ENCODE data around the gene ZNF785. TPM values are rescaled to one million over a fixed set of nuclear protein-coding genes. Genes with fewer than 3 reads are reported as not detected.

ZNF785 gene
- total and polyA plus RNA-seq, 2 of the 13 experiments (the other 11 are each of a cell fraction or from before 2014, with no cell fraction given) = 0.01 TPM; not detected in 1

DNA sequence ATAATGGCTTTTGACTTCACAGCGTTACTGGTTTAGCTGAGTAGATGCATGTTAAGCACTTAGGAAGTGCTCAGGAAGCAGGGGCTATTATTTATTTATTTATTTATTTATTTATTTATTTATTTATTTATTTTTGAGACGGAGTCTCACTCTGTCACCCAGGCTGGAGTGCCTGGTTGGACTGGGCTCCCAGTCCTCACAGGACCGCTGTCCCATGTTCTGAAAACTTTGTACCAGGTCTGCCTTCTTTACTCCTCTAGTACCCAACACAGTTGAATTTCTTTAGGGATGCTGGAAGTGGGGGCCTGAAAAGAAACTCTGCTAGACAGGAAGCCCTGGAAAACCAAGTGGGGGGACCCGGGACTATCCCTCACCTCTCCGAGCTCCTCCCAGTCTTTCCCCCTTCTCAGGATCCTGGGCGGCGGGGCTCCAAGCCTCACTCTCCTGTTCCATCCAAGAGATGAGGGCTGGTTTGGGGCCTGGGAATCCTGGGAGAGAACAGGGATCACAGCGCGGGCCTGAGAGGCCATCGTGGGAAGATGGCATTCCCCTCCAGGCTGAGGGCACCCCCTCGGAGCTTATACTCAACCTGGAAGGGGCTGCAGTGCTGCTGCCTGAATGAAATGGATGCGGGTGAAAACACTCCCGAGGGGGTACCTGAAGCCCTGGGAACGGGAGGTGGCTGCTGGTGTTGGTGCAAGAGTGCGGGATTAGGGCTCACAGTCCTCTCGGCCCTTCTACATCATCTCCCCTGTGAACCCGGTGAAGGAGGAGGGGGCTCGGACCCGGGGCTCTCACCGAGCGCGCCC lies 14.7 kb downstream of the ZNF785 start (continued):
- TF ChIP-seq ZNF557 (CRISPR knock-in tag; IDR thresholded peaks at IDR 0.05) (no peak), POLR2A (IDR thresholded peaks at IDR 0.05; ENCODE audit: insufficient read depth in 1 of 2, low read depth in 2 of 2, low read length in 2 of 2) (peak in 1 of 2 experiments; percentile 39; a peak in 1 of 4 replicates), SALL1 (CRISPR knock-in tag; IDR thresholded peaks at IDR 0.05) (peak; percentile 54), ZBTB42 (CRISPR knock-in tag; IDR thresholded peaks at IDR 0.05) (no peak), GATA4 (IDR thresholded peaks at IDR 0.05; ENCODE audit: borderline replicate concordance, low read depth) (no peak), ZNF207 (IDR thresholded peaks at IDR 0.05; ENCODE audit: borderline replicate concordance) (no peak), RBAK (CRISPR knock-in tag; IDR thresholded peaks at IDR 0.05) (no peak), ZNF746 (CRISPR knock-in tag; IDR thresholded peaks at IDR 0.05) (no peak), TBX2 (CRISPR knock-in tag; IDR thresholded peaks at IDR 0.05; ENCODE audit: borderline replicate concordance) (no peak), ZNF160 (CRISPR knock-in tag; IDR thresholded peaks at IDR 0.05) (no peak), NPAS2 (CRISPR knock-in tag; IDR thresholded peaks at IDR 0.05; ENCODE audit: borderline replicate concordance) (no peak), SMAD3 (CRISPR knock-in tag; IDR thresholded peaks at IDR 0.05) (no peak), FOXO1 (CRISPR knock-in tag; IDR thresholded peaks at IDR 0.05) (no peak), SP140L (CRISPR knock-in tag; IDR thresholded peaks at IDR 0.05; ENCODE audit: borderline replicate concordance) (no peak), SKI (IDR thresholded peaks at IDR 0.05; ENCODE audit: partially characterized antibody) (no peak), ARNT2 (CRISPR knock-in tag; IDR thresholded peaks at IDR 0.05; ENCODE audit: low read depth) (no peak), ZKSCAN5 (CRISPR knock-in tag; IDR thresholded peaks at IDR 0.05) (no peak), ZNF577 (CRISPR knock-in tag; IDR thresholded peaks at IDR 0.05; ENCODE audit: borderline replicate concordance, low read depth) (0 out of 2 replicates have a peak, but pooled peaks have one; percentile 32), GTF3A (CRISPR knock-in tag; conservative IDR thresholded peaks at IDR 0.05) (no peak)
- TF ChIP-seq, protein P1, sequence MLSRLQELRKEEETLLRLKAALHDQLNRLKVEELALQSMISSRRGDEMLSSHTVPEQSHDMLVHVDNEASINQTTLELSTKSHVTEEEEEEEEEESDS (CRISPR knock-in tag; IDR thresholded peaks at IDR 0.05; ENCODE audit: borderline replicate concordance) = no peak
- TF ChIP-seq, protein P2, sequence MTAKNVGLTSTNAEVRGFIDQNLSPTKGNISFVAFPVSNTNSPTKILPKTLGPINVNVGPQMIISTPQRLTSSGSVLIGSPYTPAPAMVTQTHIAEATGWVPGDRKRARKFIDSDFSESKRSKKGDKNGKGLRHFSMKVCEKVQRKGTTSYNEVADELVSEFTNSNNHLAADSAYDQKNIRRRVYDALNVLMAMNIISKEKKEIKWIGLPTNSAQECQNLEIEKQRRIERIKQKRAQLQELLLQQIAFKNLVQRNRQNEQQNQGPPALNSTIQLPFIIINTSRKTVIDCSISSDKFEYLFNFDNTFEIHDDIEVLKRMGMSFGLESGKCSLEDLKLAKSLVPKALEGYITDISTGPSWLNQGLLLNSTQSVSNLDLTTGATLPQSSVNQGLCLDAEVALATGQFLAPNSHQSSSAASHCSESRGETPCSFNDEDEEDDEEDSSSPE (CRISPR knock-in tag; IDR thresholded peaks at IDR 0.05) = no peak
- TF ChIP-seq, protein P3, sequence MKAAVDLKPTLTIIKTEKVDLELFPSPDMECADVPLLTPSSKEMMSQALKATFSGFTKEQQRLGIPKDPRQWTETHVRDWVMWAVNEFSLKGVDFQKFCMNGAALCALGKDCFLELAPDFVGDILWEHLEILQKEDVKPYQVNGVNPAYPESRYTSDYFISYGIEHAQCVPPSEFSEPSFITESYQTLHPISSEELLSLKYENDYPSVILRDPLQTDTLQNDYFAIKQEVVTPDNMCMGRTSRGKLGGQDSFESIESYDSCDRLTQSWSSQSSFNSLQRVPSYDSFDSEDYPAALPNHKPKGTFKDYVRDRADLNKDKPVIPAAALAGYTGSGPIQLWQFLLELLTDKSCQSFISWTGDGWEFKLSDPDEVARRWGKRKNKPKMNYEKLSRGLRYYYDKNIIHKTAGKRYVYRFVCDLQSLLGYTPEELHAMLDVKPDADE (CRISPR knock-in tag; IDR thresholded peaks at IDR 0.05) = peak; percentile 30; the same call in 1 of the 2 replicates
- TF ChIP-seq, protein P4, sequence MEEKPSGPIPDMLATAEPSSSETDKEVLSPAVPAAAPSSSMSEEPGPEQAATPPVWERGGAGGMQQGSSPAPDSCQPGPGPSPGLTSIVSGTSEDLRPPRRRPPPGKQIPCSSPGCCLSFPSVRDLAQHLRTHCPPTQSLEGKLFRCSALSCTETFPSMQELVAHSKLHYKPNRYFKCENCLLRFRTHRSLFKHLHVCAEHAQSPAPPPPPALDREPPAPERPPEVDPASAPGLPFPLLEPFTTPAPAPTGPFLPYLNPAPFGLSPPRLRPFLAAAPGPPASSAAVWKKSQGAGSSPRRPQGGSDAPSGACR (CRISPR knock-in tag; IDR thresholded peaks at IDR 0.05) = no peak
- TF ChIP-seq, protein P5, sequence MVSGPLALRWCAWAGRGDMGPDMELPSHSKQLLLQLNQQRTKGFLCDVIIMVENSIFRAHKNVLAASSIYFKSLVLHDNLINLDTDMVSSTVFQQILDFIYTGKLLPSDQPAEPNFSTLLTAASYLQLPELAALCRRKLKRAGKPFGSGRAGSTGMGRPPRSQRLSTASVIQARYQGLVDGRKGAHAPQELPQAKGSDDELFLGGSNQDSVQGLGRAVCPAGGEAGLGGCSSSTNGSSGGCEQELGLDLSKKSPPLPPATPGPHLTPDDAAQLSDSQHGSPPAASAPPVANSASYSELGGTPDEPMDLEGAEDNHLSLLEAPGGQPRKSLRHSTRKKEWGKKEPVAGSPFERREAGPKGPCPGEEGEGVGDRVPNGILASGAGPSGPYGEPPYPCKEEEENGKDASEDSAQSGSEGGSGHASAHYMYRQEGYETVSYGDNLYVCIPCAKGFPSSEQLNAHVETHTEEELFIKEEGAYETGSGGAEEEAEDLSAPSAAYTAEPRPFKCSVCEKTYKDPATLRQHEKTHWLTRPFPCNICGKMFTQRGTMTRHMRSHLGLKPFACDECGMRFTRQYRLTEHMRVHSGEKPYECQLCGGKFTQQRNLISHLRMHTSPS (CRISPR knock-in tag; IDR thresholded peaks at IDR 0.05; ENCODE audit: low read depth) = no peak
- TF ChIP-seq, protein P6, sequence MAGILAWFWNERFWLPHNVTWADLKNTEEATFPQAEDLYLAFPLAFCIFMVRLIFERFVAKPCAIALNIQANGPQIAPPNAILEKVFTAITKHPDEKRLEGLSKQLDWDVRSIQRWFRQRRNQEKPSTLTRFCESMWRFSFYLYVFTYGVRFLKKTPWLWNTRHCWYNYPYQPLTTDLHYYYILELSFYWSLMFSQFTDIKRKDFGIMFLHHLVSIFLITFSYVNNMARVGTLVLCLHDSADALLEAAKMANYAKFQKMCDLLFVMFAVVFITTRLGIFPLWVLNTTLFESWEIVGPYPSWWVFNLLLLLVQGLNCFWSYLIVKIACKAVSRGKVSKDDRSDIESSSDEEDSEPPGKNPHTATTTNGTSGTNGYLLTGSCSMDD (CRISPR knock-in tag; IDR thresholded peaks at IDR 0.05) = no peak
